GM19035 (cell line): Measurements from ENCODE around the gene HOXC5.

ENCODE experiments used
- ATAC-seq: cut with Tn5 transposase; IDR thresholded peaks from one replicate; pipeline ENCODE4 v1.9.1; 2021; ENCODE audit not compliant: unreplicated experiment

Gene HOXC5

DNA sequence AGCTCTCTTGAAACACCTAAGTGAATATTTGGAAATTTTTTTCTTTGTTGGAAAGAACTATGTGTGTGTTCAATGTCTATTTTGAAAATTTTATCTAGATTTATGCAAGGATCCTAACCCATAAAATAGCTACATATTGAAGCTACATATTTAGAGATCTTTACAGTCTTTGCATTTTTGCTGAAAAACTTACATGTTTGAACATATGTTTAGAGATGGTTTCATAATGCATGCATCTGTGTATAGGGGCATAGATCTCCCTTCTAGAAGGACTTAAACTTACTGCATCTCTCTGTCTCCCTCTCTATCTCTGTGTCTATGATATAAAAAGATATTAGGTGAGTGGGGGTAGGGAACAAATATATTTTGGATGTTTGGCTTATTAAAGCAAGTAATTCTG lies 12.6 kb downstream of the HOXC5 start:
- ATAC-seq = no peak

DNA sequence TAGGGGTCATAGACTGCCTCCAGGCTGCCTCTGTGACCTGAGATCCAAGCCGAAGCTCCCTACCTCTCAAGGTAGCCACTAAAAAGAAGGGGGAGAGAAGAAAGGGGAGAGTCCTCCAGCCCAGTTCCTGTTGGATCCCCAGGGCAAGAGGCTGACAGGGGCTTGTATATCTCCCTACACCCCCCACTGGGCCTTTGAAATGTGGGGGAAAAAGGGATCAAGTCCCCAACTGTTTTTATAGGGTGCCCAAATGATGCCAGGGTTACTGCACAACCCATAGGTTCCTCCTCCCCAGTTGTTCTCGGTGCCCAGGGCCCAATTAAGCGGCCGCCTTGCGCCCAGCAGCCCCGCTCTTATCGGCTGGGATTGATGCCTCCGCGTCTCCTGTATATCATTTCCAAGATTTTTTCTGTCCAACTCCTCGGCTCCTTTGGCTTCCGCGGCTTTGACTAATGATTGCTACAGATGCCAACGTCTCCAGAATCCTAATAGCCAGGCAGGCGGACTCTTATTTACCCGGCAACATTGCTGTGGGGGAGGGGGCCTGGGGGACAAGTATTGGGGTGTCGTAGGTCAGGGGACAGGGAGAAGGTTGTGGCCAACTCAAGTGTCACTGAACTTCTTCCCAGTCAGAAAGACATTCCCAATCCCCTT lies 13.1 kb downstream of the HOXC5 start:
- no peak for ATAC-seq

DNA sequence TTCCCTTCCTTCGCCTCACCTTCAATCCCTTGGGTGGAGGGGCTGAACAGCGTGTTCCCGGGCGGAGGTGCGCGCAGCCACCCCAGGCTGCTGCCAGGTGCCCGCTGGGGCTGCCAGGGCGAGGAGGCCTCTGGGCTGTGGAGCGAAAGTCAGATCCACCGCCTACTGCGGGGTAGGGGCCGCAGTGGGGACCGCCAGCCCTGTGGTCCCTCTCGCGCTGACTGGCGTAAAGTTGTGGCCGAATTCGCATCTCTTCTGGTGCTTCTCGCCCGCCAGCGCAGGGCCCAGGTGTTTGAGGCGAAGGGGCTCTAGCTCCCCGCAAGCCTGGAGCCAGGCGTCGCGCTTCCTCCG lies 13.9 kb downstream of the HOXC5 start:
- ATAC-seq = no peak

DNA sequence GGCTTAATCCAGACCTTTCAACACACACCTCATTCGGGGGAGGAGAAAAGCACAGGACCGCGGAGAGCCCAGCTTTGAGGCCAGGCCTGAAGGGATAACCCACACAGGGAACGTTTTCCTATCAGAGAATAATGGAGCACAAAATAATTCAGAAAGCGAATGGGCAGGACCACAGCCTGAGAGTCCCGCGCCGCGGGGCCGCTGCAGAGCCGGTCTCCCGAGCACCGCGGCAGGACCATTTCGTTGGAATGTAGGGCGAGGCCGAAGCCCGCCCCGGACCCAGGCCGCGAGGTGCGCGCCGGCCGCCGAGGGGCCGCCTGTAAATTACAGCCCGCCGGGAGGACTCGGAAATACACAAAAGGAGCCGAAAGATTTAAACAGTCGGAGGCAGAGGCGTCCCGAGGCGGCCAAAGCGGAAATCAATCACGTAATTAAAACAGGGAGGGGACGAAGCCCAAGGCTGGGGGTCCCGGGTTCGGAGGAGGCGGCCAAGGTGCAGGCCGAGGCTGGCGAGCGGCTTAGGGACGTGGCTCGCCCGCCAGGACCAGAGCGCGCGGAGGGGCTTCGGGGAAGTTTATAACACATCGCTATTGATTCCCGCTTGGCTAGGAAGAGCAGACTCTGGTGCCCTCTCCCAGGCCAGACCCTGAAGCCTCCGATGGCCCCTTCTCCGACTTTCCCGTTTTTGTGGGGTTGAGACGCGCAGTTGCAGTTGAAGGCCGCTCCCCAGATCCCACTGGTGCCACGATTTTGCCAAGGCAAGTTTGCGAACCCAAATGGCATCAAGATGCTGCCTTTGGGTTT lies 14.5 kb downstream of the HOXC5 start:
- ATAC-seq = no peak

DNA sequence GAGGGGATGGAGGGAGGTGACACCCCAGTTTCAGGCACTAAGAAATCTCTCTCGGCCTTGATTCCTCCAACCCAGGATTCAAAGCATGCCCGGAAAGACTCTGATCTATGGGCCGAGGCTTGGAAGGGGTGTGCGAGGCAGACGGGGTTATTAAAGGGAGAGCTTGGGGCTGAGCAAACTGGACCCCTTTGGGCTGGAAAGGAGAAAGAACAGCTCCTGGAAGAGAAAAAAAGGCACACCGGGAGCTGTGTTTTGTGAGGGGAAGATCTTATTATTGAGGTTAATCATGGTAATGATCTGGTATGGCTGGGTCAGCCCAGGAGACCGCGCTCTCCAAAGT lies 15.1 kb downstream of the HOXC5 start:
- ATAC-seq = no peak

DNA sequence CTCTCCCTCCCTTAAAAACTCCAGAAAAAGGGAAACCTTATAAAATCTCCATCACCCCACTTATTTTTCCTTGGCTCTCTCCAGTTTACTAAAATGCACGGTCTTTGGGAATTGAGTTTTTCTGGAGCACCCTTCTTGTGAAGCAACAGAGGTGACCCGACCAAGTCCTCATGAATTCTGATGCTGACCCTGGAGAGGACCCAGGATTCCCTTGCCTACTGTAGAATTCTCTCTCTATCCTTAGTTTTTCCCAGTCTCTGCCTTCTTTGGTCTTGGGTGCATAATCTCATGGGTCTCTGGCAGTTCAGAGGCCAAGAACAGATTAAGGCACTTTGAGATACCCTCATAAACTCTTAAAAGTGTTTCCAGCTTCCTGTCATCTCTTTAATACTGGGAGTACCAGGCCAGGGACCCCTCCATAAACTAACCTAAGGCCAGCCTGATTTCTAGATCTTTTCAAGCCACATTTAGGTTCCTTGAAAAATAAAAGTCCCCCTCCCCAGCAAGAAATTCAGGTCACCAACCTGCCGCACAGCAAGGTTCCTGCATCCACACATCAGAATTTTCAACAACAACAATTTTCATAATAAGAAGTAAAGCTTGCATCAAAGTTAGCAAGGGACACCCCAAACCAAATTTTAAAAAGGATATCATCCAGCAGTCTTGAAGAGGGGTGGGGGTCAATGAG lies 15.7 kb downstream of the HOXC5 start:
- ATAC-seq = no peak

DNA sequence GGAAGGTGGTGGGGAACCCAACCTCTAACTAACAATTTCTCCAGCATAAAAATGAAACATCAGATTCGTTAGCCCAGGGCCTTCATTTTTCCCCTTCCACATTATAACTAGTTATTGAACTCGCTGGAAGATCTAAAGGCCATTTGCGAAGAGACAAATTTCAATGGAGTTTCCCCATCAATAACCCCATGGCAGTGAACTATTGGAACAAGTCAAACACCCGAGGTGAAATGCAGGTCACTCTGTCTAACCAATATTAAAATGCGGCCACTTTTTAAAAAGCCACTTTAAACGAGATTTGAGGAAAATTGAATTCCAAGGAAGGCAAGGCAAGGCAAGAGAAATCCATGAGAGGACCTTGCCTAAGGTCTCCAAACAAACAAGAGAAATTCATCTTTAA lies 16.3 kb downstream of the HOXC5 start:
- no peak for ATAC-seq

DNA sequence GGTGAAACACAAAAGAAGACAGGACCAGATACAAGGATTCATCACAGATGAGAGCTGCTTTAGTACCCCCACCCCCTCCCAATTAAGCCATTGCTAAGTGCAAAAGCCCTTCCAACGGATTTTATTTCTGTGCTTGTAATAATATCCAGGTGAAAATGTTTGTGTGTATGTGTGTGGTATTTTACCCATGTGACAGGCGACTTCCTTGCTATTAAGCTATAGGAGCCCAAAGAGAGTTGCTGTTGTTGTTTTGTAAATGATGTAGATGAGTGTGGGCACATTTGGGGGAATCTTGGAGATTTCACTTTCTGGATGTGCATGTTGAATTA lies 17.6 kb downstream of the HOXC5 start:
- no peak for ATAC-seq

DNA sequence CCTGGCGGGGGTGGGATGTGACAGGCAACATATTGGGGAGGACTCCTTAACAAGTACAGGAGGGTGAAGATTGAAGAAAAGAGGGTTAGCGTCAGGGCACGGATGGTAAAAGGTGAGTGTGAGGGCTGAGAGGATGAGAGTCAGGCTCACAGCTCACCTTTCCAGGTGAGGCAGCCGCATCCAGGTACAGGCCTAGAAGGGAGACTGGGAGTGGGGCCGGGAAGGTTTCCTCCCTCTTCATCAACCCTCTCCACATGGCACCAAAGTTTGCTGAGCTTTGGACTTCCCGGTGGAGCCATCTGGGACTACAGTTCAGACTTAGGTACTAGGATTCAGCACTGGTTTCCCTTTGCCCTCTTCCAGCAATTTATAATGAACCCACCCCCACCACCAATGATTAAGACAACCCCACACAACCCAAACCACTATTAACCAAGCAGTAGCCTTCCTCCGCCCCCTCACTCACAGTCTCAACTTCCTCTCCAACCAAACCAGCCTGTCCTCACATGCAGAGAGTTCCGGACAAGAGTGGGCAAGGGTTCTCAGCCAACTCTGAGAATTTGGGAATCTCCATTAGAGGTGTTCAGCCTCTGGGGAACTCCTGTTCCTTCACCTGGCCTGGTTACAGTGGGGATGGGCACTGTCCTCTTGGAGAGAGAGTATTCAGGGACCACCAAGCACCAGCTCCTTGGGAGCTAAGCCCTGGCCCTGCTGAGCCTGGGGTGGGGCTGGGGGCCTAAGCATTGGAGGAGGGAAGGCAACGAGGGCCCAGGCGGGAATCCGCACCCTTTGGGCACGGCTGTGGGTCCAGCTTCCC lies 18.4 kb downstream of the HOXC5 start:
- ATAC-seq = no peak

DNA sequence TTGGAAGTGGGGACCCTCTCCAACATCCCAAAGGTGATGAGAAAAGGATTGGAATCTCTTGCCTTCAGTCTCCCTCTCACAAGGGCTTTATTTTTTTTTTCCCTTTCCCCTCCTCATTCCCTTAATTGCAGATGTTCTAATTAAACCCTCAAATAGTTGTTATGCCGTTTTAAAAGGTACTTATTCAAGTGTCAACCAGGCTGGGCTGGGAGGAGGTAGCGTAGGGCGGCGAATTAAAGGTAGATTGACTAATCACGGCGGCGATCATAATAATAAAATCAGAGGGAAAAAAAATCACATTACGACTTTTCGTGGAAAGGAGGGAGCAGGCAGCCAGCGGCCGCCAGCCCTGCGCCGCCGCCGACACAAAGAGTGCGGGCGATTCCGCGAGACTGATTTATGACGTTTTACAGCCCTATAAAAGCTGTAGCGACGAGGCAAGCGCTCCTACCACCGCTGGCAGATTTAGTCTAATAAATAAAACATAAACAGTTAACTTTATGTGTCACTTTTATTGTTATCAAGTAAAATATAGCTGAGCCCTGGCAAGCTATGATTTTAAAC lies 19.1 kb downstream of the HOXC5 start:
- no peak for ATAC-seq

DNA sequence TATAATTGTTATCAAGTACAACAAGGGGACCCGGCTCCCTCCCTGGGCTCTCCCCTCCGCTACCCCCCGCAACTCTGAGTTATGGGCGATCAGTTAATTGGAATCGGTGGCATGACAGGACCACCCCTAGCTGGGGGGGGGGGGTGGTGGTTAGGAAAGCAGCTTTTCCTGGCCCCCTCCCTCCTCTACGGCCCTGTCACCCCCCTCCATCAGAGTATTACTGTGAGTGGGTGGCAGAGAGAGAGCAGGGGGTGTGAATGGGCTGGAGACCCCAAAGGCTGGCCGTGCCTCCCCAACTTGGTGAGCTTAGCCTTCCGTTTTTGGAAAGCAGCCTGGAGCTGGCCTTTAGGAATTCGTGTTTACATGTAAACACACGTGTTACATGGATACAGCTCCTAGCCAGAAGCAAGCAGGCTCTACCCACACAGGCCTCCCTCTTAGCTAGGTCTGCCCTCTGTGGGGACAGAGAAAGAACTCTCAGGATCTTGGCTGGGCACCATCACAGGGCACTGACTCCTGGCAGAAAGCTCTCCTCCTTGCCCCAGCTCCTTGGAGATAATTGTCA lies 19.7 kb downstream of the HOXC5 start:
- no peak for ATAC-seq

DNA sequence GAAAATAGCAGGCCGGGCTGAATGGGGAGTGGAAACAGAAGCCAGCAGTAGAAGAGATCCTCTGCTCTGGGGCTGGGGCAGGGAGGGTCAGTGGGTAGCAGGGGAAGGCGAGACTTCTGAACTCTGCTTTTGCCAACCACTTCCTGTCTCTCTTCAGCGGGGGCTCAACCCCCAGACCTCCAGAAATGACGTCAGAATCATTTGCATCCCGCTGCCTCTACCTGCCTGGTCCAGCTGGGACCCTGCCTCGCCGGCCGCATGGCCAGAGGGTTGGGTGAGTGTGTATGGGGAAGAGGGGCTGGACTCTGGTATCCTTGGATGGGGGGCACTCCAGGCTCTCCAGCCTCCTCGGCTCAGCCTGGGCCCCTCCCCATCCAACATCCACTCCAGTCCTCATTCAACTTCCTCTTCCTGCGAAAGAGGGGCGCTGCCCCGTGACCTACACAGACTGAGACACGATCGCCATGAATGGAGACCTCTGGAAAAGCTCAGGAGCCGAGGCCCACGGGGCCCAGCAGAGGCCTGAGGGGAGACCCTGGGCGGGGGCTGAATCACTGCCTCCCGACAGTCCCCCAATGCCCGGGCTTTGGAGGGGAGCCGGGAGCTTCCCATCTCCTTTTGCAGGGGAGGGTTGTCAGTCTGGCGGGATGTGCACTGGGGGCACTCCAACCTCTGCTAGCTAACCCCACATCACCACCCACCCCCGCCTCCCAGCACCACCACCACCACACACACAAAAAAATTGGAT lies 20.3 kb downstream of the HOXC5 start:
- peak; percentile 76 for ATAC-seq

DNA sequence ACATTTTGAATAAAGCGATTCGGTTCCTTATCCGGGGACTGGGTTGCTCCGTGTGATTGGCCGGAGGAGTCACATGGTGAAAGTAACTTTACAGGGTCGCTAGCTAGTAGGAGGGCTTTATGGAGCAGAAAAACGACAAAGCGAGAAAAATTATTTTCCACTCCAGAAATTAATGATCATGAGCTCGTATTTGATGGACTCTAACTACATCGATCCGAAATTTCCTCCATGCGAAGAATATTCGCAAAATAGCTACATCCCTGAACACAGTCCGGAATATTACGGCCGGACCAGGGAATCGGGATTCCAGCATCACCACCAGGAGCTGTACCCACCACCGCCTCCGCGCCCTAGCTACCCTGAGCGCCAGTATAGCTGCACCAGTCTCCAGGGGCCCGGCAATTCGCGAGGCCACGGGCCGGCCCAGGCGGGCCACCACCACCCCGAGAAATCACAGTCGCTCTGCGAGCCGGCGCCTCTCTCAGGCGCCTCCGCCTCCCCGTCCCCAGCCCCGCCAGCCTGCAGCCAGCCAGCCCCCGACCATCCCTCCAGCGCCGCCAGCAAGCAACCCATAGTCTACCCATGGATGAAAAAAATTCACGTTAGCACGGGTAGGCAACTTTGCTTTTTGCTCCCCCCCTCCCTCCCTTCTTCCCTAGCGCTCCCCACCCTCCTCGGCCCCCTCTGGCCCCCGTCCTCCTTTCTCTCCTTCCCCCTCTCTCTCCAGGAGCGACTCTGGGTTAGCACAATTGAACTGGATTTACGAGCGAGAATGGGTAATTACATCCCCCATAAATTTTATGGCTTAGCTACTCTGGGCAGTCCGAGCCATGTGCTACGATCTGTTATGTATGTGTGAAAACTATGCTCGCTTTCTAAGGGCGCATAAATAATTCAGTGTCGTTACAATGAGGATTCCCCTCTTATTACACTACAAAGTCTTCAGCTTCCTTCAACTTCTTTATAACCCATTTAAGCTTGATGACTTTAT lies 21.2 kb downstream of the HOXC5 start, which contains the start of gene HOXC4:
Gene HOXC4 (plus strand): TSS at position 85 of the 991 bp plus-strand sequence. CDS start 88 bp downstream, at position 173.
- peak; percentile 50 for ATAC-seq

DNA sequence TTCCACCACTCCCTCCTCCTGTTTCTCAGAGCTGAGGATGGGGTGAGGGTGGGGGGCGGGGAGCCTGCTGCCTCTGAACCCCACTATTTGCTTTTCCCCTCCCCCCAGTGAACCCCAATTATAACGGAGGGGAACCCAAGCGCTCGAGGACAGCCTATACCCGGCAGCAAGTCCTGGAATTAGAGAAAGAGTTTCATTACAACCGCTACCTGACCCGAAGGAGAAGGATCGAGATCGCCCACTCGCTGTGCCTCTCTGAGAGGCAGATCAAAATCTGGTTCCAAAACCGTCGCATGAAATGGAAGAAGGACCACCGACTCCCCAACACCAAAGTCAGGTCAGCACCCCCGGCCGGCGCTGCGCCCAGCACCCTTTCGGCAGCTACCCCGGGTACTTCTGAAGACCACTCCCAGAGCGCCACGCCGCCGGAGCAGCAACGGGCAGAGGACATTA lies 21.9 kb downstream of the HOXC5 start:
- no peak for ATAC-seq

DNA sequence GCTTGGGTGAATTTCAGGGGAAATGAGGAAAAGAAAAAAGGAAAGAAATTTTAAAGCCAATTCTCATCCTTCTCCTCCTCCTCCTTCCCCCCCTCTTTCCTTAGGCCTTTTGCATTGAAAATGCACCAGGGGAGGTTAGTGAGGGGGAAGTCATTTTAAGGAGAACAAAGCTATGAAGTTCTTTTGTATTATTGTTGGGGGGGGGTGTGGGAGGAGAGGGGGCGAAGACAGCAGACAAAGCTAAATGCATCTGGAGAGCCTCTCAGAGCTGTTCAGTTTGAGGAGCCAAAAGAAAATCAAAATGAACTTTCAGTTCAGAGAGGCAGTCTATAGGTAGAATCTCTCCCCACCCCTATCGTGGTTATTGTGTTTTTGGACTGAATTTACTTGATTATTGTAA lies 22.7 kb downstream of the HOXC5 start:
- ATAC-seq = no peak

DNA sequence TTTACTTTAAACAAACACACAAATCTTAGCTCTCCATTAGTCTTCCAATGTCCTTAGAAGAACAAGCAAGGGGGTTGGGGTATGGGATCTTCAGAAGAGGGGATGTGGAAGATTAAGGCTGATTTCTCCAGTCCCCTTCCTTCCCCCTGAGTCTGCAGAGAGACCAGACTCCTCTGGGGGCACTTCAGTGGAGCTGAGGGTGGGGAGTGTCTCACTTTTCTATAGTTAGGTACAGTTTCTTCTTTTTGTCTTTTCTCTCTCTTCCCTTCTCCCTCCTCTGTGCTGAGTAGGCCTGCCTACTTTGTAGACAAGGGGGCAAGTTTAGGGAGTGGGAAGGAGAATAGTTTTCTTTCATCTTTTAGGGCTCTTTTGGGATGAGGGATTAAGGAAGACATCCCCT lies 23.3 kb downstream of the HOXC5 start:
- ATAC-seq = no peak

DNA sequence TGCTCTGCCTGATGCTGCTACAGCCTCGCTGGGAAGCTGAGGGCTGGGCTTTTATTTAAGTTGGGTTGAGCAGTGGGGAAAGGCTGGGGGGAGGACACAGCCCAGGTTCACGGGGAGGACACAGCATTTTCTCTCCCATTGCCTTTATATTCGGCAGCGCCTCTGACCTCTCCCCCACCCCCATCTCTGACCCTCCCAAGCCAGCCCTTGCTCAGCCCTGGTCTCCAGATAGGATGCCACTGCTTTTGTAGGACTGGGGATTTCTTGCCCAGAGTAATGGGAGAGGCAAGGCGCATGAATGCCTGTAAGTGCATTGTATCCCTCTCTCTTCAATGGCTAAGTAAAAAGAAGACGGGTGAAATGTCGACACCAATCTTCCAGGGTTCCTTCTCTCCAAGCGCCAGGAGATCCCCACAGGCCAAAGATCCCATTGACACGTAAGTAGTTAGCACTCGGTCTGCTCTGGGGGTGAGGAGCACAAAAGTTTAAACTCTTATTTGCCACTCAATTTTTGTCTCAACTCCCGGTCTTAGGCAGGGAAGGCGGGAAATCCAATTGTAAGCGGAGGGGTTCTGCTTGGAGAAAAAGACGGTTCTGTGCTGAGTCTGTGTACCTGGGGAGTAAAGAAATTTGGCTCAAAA lies 25.4 kb downstream of the HOXC5 start:
- no peak for ATAC-seq

DNA sequence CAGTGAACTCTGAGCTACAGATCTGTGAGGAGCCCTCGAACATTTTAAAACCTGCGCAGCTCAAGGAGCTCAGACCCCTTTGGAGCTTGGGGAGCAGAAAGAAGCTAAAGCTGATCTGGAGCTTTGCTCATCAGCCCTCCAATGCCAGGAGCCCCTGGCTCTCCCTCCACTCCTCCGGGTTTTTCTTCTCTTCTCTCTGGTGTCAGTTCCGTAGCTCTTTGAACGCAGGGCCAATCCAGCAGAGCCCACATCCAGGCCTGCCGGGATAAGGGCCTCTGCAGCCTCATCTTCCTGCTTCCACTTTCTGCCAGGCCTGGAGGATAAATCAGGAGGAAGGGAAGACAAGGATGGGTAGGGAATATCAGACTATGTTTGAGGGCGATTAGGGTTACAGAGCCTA lies 26.8 kb downstream of the HOXC5 start:
- no peak for ATAC-seq
